Hepatocyte (in vitro differentiated cells): ENCODE results near the gene MEAK7. TPM values are rescaled to one million over a fixed set of nuclear protein-coding genes. Genes with fewer than 3 reads are reported as not detected.

Experiments used
- DNase-seq: peaks from one replicate; pipeline ENCODE4 v3.0.0-alpha.2; 2016; ENCODE audit warnings: low spot score
- H2AFZ ChIP-seq: fragments of 200-600 bp; sonication (generic); 2 replicates; pipeline ENCODE4 v1.6.0; 2016; ENCODE audit warnings: antibody characterized with exemption, mild to moderate bottlenecking
- H3K27ac ChIP-seq: fragments of 200-600 bp; sonication (generic); 2 replicates; pipeline ENCODE4 v1.5.1; 2016; ENCODE audit warnings: mild to moderate bottlenecking
- H3K27me3 ChIP-seq: fragments of 200-600 bp; sonication (generic); 2 replicates; pipeline ENCODE4 v1.6.1; 2016
- H3K36me3 ChIP-seq: fragments of 200-600 bp; sonication (generic); replicated peaks from 2 replicates; pipeline ENCODE4 v1.5.1; 2016; ENCODE audit warnings: low read depth; ENCODE audit not compliant: insufficient read depth
- H3K4me1 ChIP-seq: fragments of 200-600 bp; sonication (generic); 2 replicates; pipeline ENCODE4 v1.5.1; 2016; ENCODE audit warnings: mild to moderate bottlenecking, moderate library complexity; ENCODE audit not compliant: insufficient read depth
- H3K4me2 ChIP-seq: fragments of 200-600 bp; sonication (generic); 2 replicates; pipeline ENCODE4 v1.6.0; 2016
- H3K4me3 ChIP-seq: fragments of 200-600 bp; sonication (generic); 2 replicates; pipeline ENCODE4 v1.5.1; 2016; ENCODE audit warnings: mild to moderate bottlenecking
- H3K79me2 ChIP-seq: fragments of 200-600 bp; sonication (generic); 2 replicates; pipeline ENCODE4 v1.6.0; 2017; ENCODE audit warnings: mild to moderate bottlenecking
- H3K9me2 ChIP-seq: fragments of 200-600 bp; sonication (generic); replicated peaks from 2 replicates; pipeline ENCODE4 v1.6.0; 2017; ENCODE audit warnings: mild to moderate bottlenecking; ENCODE audit not compliant: insufficient read depth
- H3K9me3 ChIP-seq: fragments of 200-600 bp; sonication (generic); 2 replicates; pipeline ENCODE4 v1.5.1; 2016; ENCODE audit warnings: low read depth, mild to moderate bottlenecking
- H4K20me1 ChIP-seq: fragments of 200-600 bp; sonication (generic); 2 replicates; pipeline ENCODE4 v1.6.0; 2016; ENCODE audit warnings: mild to moderate bottlenecking; ENCODE audit not compliant: insufficient read depth, poor library complexity, severe bottlenecking
- EZH2 ChIP-seq: fragments of 200-600 bp; sonication (generic); IDR thresholded peaks from 2 replicates; pipeline ENCODE4 v1.6.1; 2016; ENCODE audit warnings: antibody characterized with exemption, mild to moderate bottlenecking, borderline replicate concordance
- EZH2phosphoT487 ChIP-seq: fragments of 200-600 bp; sonication (generic); IDR thresholded peaks from one replicate; pipeline ENCODE4 v1.6.1; 2018; ENCODE audit warnings: antibody characterized with exemption, mild to moderate bottlenecking, low read depth, moderate library complexity; ENCODE audit not compliant: unreplicated experiment, severe bottlenecking
- WGBS: methylation state at CpG from one replicate; pipeline ENCODE4 v1.1.6; 2016; ENCODE audit warnings: low lambda C conversion rate; ENCODE audit errors: missing lambda C conversion rate; 5-methylcytosine and 5-hydroxymethylcytosine counted together
- polyA plus RNA-seq: library from polyadenylated mRNA; unstranded; fragments of >200 nt; fragmentation: Nextera tagmentation; extraction: Ambion mirVana; gene quantifications from 2 replicates; pipeline ENCODE4 v1.2.1, GENCODE V29; 2016
- total RNA-seq: library from RNA; depleted of rRNA; stranded (reverse); fragments of >200 nt; gene quantifications from 2 replicates; pipeline ENCODE4 v1.2.3, GENCODE V29; 2014
- TF ChIP-seq, protein P1 (sequence below): fragments of 200-600 bp; sonication (generic); IDR thresholded peaks from 2 replicates; pipeline ENCODE4 v1.5.1; 2016; ENCODE audit warnings: antibody characterized with exemption, mild to moderate bottlenecking; ENCODE audit not compliant: poor library complexity

The MEAK7 gene
- total and polyA plus RNA-seq, 2 experiments from 2014 or later: 21.6 to 29.7 TPM

DNA sequence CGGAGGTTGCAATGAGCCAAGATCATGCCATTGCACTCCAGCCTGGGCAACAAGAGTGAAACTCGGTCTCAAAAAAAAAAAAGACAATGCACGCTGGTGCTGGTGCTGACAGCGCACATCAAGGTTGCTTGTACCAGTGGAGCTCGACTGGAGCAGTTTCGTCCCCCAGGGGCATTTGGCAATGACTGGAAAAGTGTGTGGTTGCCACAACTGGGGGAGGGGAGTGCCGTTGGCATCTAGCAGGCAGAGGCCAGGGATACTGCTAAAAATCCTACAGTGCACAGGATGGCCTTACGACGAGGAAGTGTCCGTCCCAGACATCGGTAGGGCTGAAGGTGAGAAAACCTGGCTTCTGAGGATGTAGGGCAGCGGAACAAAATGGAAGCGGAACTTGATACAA, 2.4 kb downstream of the MEAK7 start:
- no peaks in the 10 kb centered on the region for H3K36me3 ChIP-seq
- peaks cover 13% of the 10 kb centered on the region for H3K4me1 ChIP-seq
- no peak overlapping the region for H3K4me3 ChIP-seq
- peaks cover 12% of the 10 kb centered on the region for H3K79me2 ChIP-seq
- WGBS: 93% methylated on average over 13 of the region's 13 CpGs
- no peak overlapping the region for H3K27ac ChIP-seq
- H3K9me3 ChIP-seq: no peaks in the 10 kb centered on the region
- TF ChIP-seq EZH2phosphoT487: no peak
- TF ChIP-seq, protein P1, sequence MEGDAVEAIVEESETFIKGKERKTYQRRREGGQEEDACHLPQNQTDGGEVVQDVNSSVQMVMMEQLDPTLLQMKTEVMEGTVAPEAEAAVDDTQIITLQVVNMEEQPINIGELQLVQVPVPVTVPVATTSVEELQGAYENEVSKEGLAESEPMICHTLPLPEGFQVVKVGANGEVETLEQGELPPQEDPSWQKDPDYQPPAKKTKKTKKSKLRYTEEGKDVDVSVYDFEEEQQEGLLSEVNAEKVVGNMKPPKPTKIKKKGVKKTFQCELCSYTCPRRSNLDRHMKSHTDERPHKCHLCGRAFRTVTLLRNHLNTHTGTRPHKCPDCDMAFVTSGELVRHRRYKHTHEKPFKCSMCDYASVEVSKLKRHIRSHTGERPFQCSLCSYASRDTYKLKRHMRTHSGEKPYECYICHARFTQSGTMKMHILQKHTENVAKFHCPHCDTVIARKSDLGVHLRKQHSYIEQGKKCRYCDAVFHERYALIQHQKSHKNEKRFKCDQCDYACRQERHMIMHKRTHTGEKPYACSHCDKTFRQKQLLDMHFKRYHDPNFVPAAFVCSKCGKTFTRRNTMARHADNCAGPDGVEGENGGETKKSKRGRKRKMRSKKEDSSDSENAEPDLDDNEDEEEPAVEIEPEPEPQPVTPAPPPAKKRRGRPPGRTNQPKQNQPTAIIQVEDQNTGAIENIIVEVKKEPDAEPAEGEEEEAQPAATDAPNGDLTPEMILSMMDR: no peak
- no peak for TF ChIP-seq EZH2
- H3K27me3 ChIP-seq: no peaks in the 10 kb centered on the region
- no peak overlapping the region for H2AFZ ChIP-seq
- no peaks in the 10 kb centered on the region for H4K20me1 ChIP-seq
- peak; percentile 2 for DNase-seq
- H3K9me2 ChIP-seq: no peaks in the 10 kb centered on the region
- no peak overlapping the region for H3K4me2 ChIP-seq

DNA sequence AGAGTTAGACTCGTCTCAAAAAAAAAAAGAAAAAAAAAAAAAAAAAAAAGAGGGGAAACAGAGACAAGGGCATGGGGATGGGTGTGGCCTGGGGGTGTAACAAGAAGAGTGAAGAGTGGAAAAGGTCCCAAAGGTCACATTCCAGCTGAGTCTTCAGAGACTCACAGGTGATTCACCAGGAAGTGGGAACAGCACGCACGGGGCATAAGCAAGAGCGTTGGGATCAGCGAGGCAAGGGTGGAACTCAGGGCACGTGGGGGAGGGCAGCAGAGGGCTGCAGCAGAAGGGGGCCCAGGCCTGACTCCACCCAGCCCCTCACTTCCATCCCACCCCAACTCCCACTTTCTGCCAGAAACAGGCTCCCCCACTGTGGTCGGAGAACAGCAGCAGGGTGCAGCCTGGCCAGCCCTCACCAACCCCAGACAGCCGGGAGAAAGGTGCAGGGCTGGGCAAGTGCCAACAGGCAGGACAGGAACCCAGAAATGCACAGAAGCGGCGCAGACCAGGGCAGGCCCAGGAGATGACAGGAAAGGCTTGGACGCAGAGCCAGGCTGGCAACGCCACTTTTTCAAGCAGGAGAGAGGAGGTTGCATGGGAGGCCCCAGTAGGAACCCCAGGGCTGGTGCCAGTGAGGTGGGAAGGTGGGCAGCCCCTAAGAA, 3.3 kb downstream of the MEAK7 start:
- H3K9me2 ChIP-seq: no peaks in the 10 kb centered on the region
- no peak overlapping the region for H3K27ac ChIP-seq
- 83% methylated on average over 12 of the region's 12 CpGs for WGBS
- no peaks in the 10 kb centered on the region for H3K36me3 ChIP-seq
- peaks cover 13% of the 10 kb centered on the region for H3K4me1 ChIP-seq
- H3K79me2 ChIP-seq: peaks cover 12% of the 10 kb centered on the region
- H3K9me3 ChIP-seq: no peaks in the 10 kb centered on the region
- H2AFZ ChIP-seq: no peak overlapping the region
- H3K27me3 ChIP-seq: no peaks in the 10 kb centered on the region
- TF ChIP-seq EZH2 (no peak), EZH2phosphoT487 (no peak)
- TF ChIP-seq, protein P1: no peak
- no peak overlapping the region for H3K4me3 ChIP-seq
- H4K20me1 ChIP-seq: no peaks in the 10 kb centered on the region
- H3K4me2 ChIP-seq: no peak overlapping the region
- DNase-seq: peak; percentile 41

DNA sequence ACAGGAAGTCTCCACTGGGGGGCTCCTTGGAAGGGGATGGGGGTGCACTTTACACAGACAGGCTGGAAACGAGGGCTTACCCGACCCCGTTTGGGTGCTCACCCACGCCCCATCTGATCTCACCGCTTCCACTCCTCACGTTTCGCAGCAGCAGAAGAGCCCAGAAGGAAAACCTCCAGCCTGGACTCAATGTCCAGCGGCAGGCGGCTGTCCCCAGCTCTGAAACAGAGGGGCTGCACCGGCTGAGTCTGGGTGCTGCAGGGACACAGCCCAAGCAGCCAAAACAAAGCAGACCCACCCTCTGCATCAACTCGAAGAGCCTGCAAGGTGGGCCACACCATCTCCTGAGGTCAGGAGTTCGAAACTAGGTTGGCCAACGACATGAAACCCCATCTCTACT, 3.9 kb downstream of the MEAK7 start:
- peak; percentile 2 for DNase-seq
- Histone ChIP-seq H3K27me3 (no peaks in the 10 kb centered on the region), H3K4me1 (peaks cover 12% of the 10 kb centered on the region), H3K4me2 (no peak overlapping the region), H3K79me2 (peaks cover 12% of the 10 kb centered on the region), H3K27ac (no peak overlapping the region), H2AFZ (no peak overlapping the region), H3K9me2 (no peaks in the 10 kb centered on the region), H3K4me3 (no peak overlapping the region), H3K36me3 (no peaks in the 10 kb centered on the region), H3K9me3 (no peaks in the 10 kb centered on the region), H4K20me1 (no peaks in the 10 kb centered on the region)
- 95% methylated on average over 13 of the region's 13 CpGs for WGBS
- TF ChIP-seq, protein P1: no peak
- TF ChIP-seq EZH2phosphoT487: no peak
- no peak for TF ChIP-seq EZH2
